HCT116 (cell line): ENCODE data around the gene SVIL. TPM values are rescaled to one million over a fixed set of nuclear protein-coding genes. Genes with fewer than 3 reads are reported as not detected.
"Not testable (repeated sequence)": the region's sequence is repeated elsewhere in the genome, so short reads cannot be mapped to it uniquely, and the experiment has no call there.

Source experiments
- ATAC-seq: fragments of 200-7000 bp; cut with Tn5 transposase; 2 replicates; pipeline ENCODE4 v1.9.1; 2020; ENCODE audit warnings: mild to moderate bottlenecking, moderate library complexity
- BruUV-seq: library from RNA; stranded (reverse); fragments of 400-500 nt; replicated peaks from 2 replicates; lab custom pipeline; 2021; lab: Mats Ljungman, UMichigan
- CTCF ChIA-PET: fragments of 300-600 bp; sonication (Branson Sonifier 250); formaldehyde crosslinking; loops from one replicate; lab custom pipeline; 2021; ENCODE audit warnings: antibody characterized with exemption; lab: Charles Lee
- POLR2A ChIA-PET: fragments of 300-600, 350-600 bp; sonication (Branson Sonifier 250); formaldehyde crosslinking; loops from one replicate; lab custom pipeline; 2021; ENCODE audit warnings: antibody characterized with exemption; lab: Charles Lee
- RAD21 ChIA-PET, 2 experiments: fragments of 300-600 bp; sonication (Branson Sonifier 250); formaldehyde crosslinking; loops; one replicate each; lab custom pipeline; 2023; ENCODE audit warnings: low total read pairs in 2 of 2; ENCODE audit not compliant: uncharacterized antibody in 2 of 2, unreplicated experiment in 2 of 2, low non-redundant PET in 1 of 2; lab: Charles Lee
- DNase-seq: peaks from one replicate; pipeline ENCODE4 v3.0.0-alpha.2; 2010; ENCODE audit warnings: low read depth, low spot score
- H2AFZ ChIP-seq: fragments of 200-600 bp; shearing (Covaris generic), sonication (generic); 2 replicates; pipeline ENCODE4 v1.6.1; 2017; ENCODE audit warnings: low read depth, mixed run types, mixed read lengths, antibody characterized with exemption, low read length; ENCODE audit not compliant: poor library complexity, severe bottlenecking
- H3K27ac ChIP-seq: 2 replicates; pipeline ENCODE4 v1.5.1; 2012; ENCODE audit warnings: low read depth, low read length
- H3K27me3 ChIP-seq: fragments of 200-600 bp; sonication (generic); 2 replicates; pipeline ENCODE4 v1.6.1; 2016; ENCODE audit warnings: mixed run types, low read length, mixed read lengths; ENCODE audit not compliant: insufficient read depth
- H3K36me3 ChIP-seq, 2 experiments: fragments of 200-500 bp in 1 of 2; fragments of 200-600 bp in 1 of 2; sonication (Bioruptor generic) in 1 of 2; sonication (generic) in 1 of 2; 2 replicates each; pipeline versions ENCODE4 v1.5.1 to v1.6.1; 2014 to 2016; ENCODE audit warnings: low read length in 2 of 2, inconsistent platforms in 1 of 2, mixed read lengths in 1 of 2, mixed run types in 1 of 2; ENCODE audit not compliant: insufficient read depth in 2 of 2, control insufficient read depth in 1 of 2
- H3K4me1 ChIP-seq, 2 experiments: fragments of 200-600 bp in 1 of 2; sonication (generic) in 1 of 2; 2 replicates each; pipeline versions ENCODE4 v1.5.1 to v1.6.1; 2012 to 2017; ENCODE audit warnings: low read length in 2 of 2, inconsistent platforms in 1 of 2, mild to moderate bottlenecking in 1 of 2, mixed read lengths in 1 of 2, mixed run types in 1 of 2, moderate library complexity in 1 of 2; ENCODE audit not compliant: insufficient read depth in 2 of 2, control insufficient read depth in 1 of 2
- H3K4me2 ChIP-seq: fragments of 200-600 bp; sonication (generic); 2 replicates; pipeline ENCODE4 v1.6.1; 2017; ENCODE audit warnings: mixed run types, low read length, mixed read lengths
- H3K4me3 ChIP-seq, 2 experiments: fragments of 200-600 bp in 1 of 2; sonication (generic) in 1 of 2; replicated peaks in 1 of 2; 2 replicates each; pipeline ENCODE4 v1.5.1; 2011 to 2016; ENCODE audit warnings: low read length in 2 of 2, control low read depth in 1 of 2, low read depth in 1 of 2, mild to moderate bottlenecking in 1 of 2, mixed read lengths in 1 of 2, mixed run types in 1 of 2
- H3K79me2 ChIP-seq: fragments of 200-600 bp; sonication (generic); 2 replicates; pipeline ENCODE4 v1.6.1; 2017; ENCODE audit warnings: mild to moderate bottlenecking, mixed run types, low read length, moderate library complexity, mixed read lengths; ENCODE audit not compliant: insufficient read depth
- H3K9ac ChIP-seq: fragments of 200-600 bp; sonication (generic); 2 replicates; pipeline ENCODE4 v1.6.1; 2016; ENCODE audit warnings: low read length, mixed read lengths
- H3K9me2 ChIP-seq: fragments of 200-600 bp; sonication (generic), shearing (Covaris generic); 2 replicates; pipeline ENCODE4 v1.6.1; 2017; ENCODE audit warnings: mixed run types, mild to moderate bottlenecking, moderate library complexity; ENCODE audit not compliant: insufficient read depth
- H3K9me3 ChIP-seq, 2 experiments: fragments of 200-500 bp in 1 of 2; fragments of 200-600 bp in 1 of 2; sonication (Bioruptor generic) in 1 of 2; sonication (generic) in 1 of 2; 2 replicates each; pipeline ENCODE4 v1.6.1; 2014 to 2017; ENCODE audit warnings: low read length in 2 of 2, mixed read lengths in 2 of 2, inconsistent platforms in 1 of 2, low read depth in 1 of 2, mild to moderate bottlenecking in 1 of 2, mixed run types in 1 of 2, moderate library complexity in 1 of 2; ENCODE audit not compliant: control insufficient read depth in 1 of 2, insufficient read depth in 1 of 2
- H4K20me1 ChIP-seq: fragments of 200-600 bp; sonication (generic), shearing (Covaris generic); 2 replicates; pipeline ENCODE4 v1.6.1; 2017; ENCODE audit warnings: mixed run types, mild to moderate bottlenecking, moderate library complexity; ENCODE audit not compliant: insufficient read depth
- CEBPB ChIP-seq: IDR thresholded peaks from 2 replicates; pipeline ENCODE4 v1.6.1; 2012; ENCODE audit warnings: low read depth
- ELF1 ChIP-seq: IDR thresholded peaks from 2 replicates; pipeline ENCODE4 v1.6.1; 2012; ENCODE audit warnings: low read depth, borderline replicate concordance
- YY1 ChIP-seq: IDR thresholded peaks from 2 replicates; pipeline ENCODE4 v1.6.1; 2011; ENCODE audit warnings: low read length, low read depth, moderate library complexity, mild to moderate bottlenecking; ENCODE audit not compliant: insufficient replicate concordance; ENCODE audit errors: extremely low read depth
- ZNF274 ChIP-seq: fragments of 200-500 bp; sonication (Bioruptor generic); IDR thresholded peaks from 2 replicates; pipeline ENCODE4 v1.6.1; 2014; ENCODE audit warnings: mild to moderate bottlenecking, low read depth, low read length, inconsistent platforms
- intact Hi-C: fragments of 100-400 bp; cut with micrococcal nuclease; formaldehyde crosslinking; loops from 2 replicates; pipeline ENCODE4 v1.10.0; 2022
- total RNA-seq: library from RNA; stranded (reverse); gene quantifications from one replicate; pipeline ENCODE4 v1.2.1, GENCODE V29; 2021; ENCODE audit not compliant: unreplicated experiment
- TF ChIP-seq, protein P1 (sequence below): IDR thresholded peaks from 2 replicates; pipeline ENCODE4 v1.6.1; 2012; ENCODE audit warnings: low read depth

SVIL gene
- total RNA-seq, 1 experiment from 2014 or later = 27.0 TPM

DNA sequence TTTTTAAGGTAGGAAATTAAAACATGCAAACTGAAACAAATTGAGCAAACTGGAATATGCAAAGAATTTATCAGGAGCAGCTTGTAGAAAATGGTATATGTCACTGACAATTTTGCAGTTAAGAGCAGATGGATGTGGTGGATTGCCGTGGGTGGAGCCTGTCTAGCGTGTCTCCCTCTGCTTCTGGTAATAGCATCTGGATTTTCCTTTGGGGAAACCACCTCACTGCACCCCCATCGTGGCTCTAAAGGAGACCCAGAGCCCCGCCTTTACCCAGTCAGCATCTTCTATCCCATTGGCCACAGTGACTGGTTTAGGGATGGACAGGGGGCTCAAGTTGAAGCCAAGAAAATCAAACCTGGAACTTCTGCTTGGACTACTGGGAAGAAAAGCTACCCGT is 142.9 kb downstream of the SVIL start:
- H3K79me2 ChIP-seq = no peaks in the 10 kb centered on the region
- POLR2A ChIA-PET = no interaction called here
- no peaks in the 10 kb centered on the region for H4K20me1 ChIP-seq
- BruUV-seq = no TSS peak
- DNase-seq (no peak), ATAC-seq (no peak)
- H2AFZ ChIP-seq = no peak overlapping the region
- RAD21 ChIA-PET = no interaction called here
- no peaks in the 10 kb centered on the region for H3K36me3 ChIP-seq
- no peak overlapping the region for H3K4me2 ChIP-seq
- H3K4me1 ChIP-seq = no peaks in the 10 kb centered on the region
- no peaks in the 10 kb centered on the region for H3K27me3 ChIP-seq
- H3K4me3 ChIP-seq = no peak overlapping the region
- CTCF ChIA-PET = no interaction called here
- H3K9me3 ChIP-seq = no peaks in the 10 kb centered on the region
- H3K27ac ChIP-seq = no peak overlapping the region
- no peaks in the 10 kb centered on the region for H3K9me2 ChIP-seq
- TF ChIP-seq CEBPB (no peak), ZNF274 (no peak), YY1 (no peak), ELF1 (no peak)
- TF ChIP-seq, protein P1, sequence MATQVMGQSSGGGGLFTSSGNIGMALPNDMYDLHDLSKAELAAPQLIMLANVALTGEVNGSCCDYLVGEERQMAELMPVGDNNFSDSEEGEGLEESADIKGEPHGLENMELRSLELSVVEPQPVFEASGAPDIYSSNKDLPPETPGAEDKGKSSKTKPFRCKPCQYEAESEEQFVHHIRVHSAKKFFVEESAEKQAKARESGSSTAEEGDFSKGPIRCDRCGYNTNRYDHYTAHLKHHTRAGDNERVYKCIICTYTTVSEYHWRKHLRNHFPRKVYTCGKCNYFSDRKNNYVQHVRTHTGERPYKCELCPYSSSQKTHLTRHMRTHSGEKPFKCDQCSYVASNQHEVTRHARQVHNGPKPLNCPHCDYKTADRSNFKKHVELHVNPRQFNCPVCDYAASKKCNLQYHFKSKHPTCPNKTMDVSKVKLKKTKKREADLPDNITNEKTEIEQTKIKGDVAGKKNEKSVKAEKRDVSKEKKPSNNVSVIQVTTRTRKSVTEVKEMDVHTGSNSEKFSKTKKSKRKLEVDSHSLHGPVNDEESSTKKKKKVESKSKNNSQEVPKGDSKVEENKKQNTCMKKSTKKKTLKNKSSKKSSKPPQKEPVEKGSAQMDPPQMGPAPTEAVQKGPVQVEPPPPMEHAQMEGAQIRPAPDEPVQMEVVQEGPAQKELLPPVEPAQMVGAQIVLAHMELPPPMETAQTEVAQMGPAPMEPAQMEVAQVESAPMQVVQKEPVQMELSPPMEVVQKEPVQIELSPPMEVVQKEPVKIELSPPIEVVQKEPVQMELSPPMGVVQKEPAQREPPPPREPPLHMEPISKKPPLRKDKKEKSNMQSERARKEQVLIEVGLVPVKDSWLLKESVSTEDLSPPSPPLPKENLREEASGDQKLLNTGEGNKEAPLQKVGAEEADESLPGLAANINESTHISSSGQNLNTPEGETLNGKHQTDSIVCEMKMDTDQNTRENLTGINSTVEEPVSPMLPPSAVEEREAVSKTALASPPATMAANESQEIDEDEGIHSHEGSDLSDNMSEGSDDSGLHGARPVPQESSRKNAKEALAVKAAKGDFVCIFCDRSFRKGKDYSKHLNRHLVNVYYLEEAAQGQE = no peak
- intact Hi-C loops = no loop called here
- H3K9ac ChIP-seq = no peak overlapping the region

DNA sequence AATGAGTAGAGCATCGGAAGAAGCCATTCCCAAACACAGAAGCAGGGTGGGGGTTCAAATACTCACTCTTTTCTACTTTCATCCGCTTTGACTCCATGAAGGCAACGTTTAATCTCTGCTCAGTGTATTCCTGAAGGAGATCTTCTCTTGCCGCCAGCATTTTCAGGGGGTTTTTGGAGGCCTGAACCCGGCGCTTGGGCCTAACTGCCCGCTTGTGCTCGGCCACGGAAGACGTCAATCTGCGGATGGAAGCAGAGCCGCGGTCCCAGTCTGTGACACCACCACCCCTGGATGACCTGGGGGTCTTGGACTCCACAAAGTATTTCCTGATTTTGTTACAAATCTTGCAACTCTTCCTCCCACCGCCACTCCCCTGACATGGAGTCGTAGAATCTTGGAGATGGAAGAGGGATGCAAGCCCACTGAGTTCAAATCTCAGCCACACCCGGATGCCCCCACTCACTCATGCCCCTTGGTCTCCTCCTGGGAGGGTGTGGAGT is 143.9 kb downstream of the SVIL start:
- BruUV-seq, H3K4me1 ChIP-seq, H3K27me3 ChIP-seq, H3K9me3 ChIP-seq, H4K20me1 ChIP-seq, H3K9ac ChIP-seq, ATAC-seq, H3K9me2 ChIP-seq, RAD21 ChIA-PET, POLR2A ChIA-PET, H3K79me2 ChIP-seq, DNase-seq, H2AFZ ChIP-seq, intact Hi-C loops, H3K36me3 ChIP-seq, CTCF ChIA-PET, H3K4me3 ChIP-seq, H3K4me2 ChIP-seq, H3K27ac ChIP-seq: not testable (repeated sequence)

DNA sequence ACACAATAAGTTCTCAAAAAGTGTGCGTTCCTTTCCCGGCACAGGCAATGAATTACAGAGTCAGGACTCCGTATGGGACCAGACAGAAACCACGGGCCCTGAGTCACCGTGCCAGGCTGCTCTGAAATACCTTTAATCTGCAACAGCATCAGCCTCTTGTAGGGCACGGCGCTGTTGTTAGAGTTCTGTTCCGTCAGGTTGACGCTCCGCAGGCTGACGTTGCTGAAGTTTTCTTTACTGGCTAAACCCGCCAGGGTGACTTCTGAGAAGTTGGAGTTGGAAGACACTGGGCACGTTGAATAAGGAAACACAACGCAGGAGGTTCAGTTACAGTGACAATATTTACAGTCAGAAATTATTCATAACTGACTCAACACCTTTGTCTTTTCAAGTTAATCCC is 146.3 kb downstream of the SVIL start:
- H3K9me3 ChIP-seq, DNase-seq, H3K79me2 ChIP-seq, BruUV-seq, H3K27me3 ChIP-seq, RAD21 ChIA-PET, H3K27ac ChIP-seq, POLR2A ChIA-PET, H3K36me3 ChIP-seq, H3K4me2 ChIP-seq, H3K4me1 ChIP-seq, H3K4me3 ChIP-seq, intact Hi-C loops, H2AFZ ChIP-seq, H3K9ac ChIP-seq, H3K9me2 ChIP-seq, H4K20me1 ChIP-seq: not testable (repeated sequence)
- ATAC-seq = peak; percentile 63
- CTCF ChIA-PET = interaction anchor here (1.0 kb wide), 1 partner anchor 29 kb away, joined by 3 read pairs; no protein-coding TSS in a partner anchor
